Mesothelial cell of epicardium (in vitro differentiated cells): Measurements from ENCODE around the gene CBLB. TPM values are rescaled to one million over a fixed set of nuclear protein-coding genes. Genes with fewer than 3 reads are reported as not detected.

Experiments used
- DNase-seq, 2 experiments: peaks; one replicate each; pipeline ENCODE4 v3.0.0; 2021; ENCODE audit warnings: low spot score in 2 of 2; ENCODE audit not compliant: unreplicated experiment in 2 of 2
- H3K27ac Mint-ChIP-seq: 2 replicates; pipeline ENCODE4 v1.8.0; 2021; ENCODE audit warnings: mixed read lengths
- H3K27me3 Mint-ChIP-seq: 2 replicates; pipeline ENCODE4 v1.8.0; 2021; ENCODE audit warnings: low read depth, mixed read lengths
- H3K36me3 Mint-ChIP-seq: 2 replicates; pipeline ENCODE4 v1.8.0; 2021; ENCODE audit warnings: mixed read lengths
- H3K4me1 Mint-ChIP-seq: 2 replicates; pipeline ENCODE4 v1.8.0; 2021; ENCODE audit warnings: mixed read lengths
- H3K4me3 Mint-ChIP-seq: 2 replicates; pipeline ENCODE4 v1.8.0; 2021; ENCODE audit warnings: mild to moderate bottlenecking, moderate library complexity, mixed read lengths
- H3K9me3 Mint-ChIP-seq: 2 replicates; pipeline ENCODE4 v1.8.0; 2021; ENCODE audit warnings: mixed read lengths
- total RNA-seq: library from RNA; stranded (reverse); gene quantifications from 3 replicates; pipeline ENCODE4 v1.2.1, GENCODE V29; 2021
- TF ChIP-seq, protein P1 (sequence below): fragments of 200-600 bp; sonication (generic); IDR thresholded peaks from one replicate; pipeline ENCODE4 v1.5.0; 2021; ENCODE audit warnings: antibody characterized with exemption; ENCODE audit not compliant: unreplicated experiment

The CBLB gene
- total RNA-seq, 1 donor from 2014 or later: 116 TPM

DNA sequence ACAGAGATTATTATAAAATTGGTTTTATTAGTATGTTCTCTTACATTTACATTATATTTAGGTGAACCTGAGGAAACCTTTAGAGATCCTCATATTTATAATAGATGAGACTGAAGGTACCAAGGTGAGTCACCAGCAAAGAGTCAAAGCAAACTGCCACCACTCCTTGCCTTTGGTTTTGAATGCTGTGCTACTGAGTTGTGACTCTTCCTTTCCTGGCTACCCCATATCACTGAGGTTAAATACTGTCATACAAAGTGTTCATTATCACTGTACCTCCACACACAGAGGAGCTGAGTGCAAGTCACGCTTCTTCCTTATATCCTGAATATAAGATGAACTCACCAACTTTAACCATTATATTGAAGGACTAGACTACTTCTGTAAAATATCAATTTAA lies 168.2 kb downstream of the CBLB start:
- H3K36me3 Mint-ChIP-seq: peaks cover 39% of the 10 kb centered on the region
- no peak for DNase-seq
- H3K4me3 Mint-ChIP-seq: no peak overlapping the region
- no peaks in the 10 kb centered on the region for H3K27me3 Mint-ChIP-seq
- TF ChIP-seq, protein P1, sequence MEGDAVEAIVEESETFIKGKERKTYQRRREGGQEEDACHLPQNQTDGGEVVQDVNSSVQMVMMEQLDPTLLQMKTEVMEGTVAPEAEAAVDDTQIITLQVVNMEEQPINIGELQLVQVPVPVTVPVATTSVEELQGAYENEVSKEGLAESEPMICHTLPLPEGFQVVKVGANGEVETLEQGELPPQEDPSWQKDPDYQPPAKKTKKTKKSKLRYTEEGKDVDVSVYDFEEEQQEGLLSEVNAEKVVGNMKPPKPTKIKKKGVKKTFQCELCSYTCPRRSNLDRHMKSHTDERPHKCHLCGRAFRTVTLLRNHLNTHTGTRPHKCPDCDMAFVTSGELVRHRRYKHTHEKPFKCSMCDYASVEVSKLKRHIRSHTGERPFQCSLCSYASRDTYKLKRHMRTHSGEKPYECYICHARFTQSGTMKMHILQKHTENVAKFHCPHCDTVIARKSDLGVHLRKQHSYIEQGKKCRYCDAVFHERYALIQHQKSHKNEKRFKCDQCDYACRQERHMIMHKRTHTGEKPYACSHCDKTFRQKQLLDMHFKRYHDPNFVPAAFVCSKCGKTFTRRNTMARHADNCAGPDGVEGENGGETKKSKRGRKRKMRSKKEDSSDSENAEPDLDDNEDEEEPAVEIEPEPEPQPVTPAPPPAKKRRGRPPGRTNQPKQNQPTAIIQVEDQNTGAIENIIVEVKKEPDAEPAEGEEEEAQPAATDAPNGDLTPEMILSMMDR: no peak
- peaks cover 16% of the 10 kb centered on the region for H3K4me1 Mint-ChIP-seq
- no peak overlapping the region for H3K27ac Mint-ChIP-seq
- peaks cover 5% of the 10 kb centered on the region for H3K9me3 Mint-ChIP-seq

DNA sequence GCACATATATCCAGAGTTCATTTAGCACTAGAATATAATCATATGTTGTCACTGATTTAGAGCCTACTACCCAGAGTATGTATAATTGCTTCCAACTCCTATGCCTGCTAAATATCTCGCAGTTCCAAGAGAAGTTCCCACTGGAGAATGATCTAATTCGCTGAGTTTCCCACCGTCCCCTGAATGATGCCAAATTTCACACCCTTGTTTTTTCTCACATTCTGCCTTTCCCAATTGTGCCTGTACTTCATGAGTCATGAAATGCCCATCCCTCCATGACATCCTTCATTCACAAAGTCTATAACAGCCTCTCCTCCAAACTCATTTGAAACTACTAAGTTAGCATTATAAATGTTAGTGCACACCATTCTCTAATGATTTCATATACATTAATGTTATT lies 177.2 kb downstream of the CBLB start:
- peaks cover 29% of the 10 kb centered on the region for H3K36me3 Mint-ChIP-seq
- H3K27me3 Mint-ChIP-seq: no peaks in the 10 kb centered on the region
- peaks cover 18% of the 10 kb centered on the region for H3K4me1 Mint-ChIP-seq

DNA sequence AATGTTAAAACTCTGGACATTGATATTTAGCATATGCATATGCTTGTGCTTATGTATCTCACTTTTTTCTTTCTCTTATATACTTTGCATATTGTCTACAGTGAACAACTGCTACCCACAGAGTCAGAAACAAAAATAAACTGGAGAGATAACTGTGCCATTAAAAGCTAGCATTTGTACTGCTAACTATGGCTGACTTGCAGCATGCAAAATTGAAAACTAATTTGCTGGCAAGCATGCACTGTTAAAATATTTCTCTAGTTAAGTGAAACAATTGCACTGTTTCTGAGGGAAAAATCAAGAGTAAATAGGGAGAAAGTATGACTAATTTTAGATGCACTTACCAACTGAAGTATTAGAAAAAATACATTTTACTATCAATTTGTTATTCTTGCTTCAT lies 177.8 kb downstream of the CBLB start:
- no peak for DNase-seq
- Mint-ChIP-seq H3K4me1 (peaks cover 23% of the 10 kb centered on the region), H3K27ac (no peak overlapping the region)

More for the DNA sequence above, 177.2 kb downstream of the CBLB start:
- no peak for DNase-seq
- TF ChIP-seq, protein P1: no peak
- Mint-ChIP-seq H3K9me3 (no peaks in the 10 kb centered on the region), H3K4me3 (no peak overlapping the region), H3K27ac (no peak overlapping the region)

DNA sequence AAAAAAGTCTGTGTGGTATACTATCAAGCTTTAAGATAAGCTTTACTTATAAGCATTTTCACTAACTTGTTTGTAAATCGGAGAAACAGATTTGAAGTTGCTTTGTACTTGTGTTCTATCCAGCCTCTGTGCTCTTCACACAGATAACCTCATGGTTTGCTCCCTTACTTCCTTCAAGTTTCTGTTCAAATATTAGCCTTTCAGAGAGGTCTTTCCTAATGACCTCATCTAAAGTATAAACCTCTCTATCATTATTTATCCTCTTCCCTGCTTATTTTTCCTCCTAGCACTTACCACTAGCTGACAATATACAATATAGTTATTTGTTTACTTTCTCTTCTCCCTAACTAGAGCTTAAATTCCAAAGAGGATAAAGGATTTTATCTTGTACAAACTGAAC lies 180.0 kb downstream of the CBLB start:
- Mint-ChIP-seq H3K4me1 (peaks cover 25% of the 10 kb centered on the region), H3K4me3 (no peak overlapping the region), H3K9me3 (no peaks in the 10 kb centered on the region), H3K27ac (peak overlapping the region; percentile 64), H3K27me3 (no peaks in the 10 kb centered on the region), H3K36me3 (peaks cover 34% of the 10 kb centered on the region)
- DNase-seq: no peak
- TF ChIP-seq, protein P1: no peak

More for the DNA sequence above, 177.8 kb downstream of the CBLB start:
- Mint-ChIP-seq H3K4me3 (no peak overlapping the region), H3K36me3 (peaks cover 29% of the 10 kb centered on the region), H3K9me3 (no peaks in the 10 kb centered on the region), H3K27me3 (no peaks in the 10 kb centered on the region)
- TF ChIP-seq, protein P1: no peak

DNA sequence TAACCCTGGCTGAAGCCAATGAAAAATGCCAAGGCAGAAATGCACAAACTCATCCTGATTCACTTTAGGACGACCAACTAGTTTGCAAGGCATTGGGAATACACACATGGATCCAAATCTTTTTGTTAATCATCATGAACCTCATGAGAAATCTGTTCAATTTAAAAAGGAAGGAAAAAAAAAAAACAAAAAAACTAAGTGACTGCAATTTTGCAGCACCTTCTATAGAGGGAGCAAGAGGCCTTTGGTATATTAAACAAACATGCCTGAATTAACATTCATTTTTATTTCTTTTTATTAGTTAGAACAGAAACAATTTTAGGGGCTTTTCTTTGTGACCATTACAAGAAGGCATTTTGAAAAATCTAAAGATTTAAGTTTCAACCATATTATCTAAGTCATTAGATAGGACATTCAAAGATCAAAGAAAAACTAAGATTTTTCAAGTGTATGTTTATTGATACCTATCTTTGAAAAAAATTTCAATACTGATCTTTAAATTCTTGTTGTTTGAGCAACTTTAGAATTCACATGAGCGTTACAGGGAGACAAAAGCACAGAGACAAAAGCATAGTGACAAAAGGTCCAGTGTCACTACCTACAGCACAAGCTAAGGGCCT lies 182.4 kb downstream of the CBLB start:
- H3K9me3 Mint-ChIP-seq: no peaks in the 10 kb centered on the region

More for the DNA sequence above, 182.4 kb downstream of the CBLB start:
- no peak overlapping the region for H3K4me3 Mint-ChIP-seq
- peak overlapping the region; percentile 28 for H3K27ac Mint-ChIP-seq
- H3K4me1 Mint-ChIP-seq: peaks cover 27% of the 10 kb centered on the region
- TF ChIP-seq, protein P1: peak; percentile 72
- DNase-seq: no peak
- no peaks in the 10 kb centered on the region for H3K27me3 Mint-ChIP-seq
- peaks cover 29% of the 10 kb centered on the region for H3K36me3 Mint-ChIP-seq
